ENCODE measurements around the gene COL4A2. TPM values are rescaled to one million over a fixed set of nuclear protein-coding genes. Genes with fewer than 3 reads are reported as not detected.

Gene COL4A2
- total RNA-seq, 2 experiments from 2014 or later = not detected

GRCh38 chr13:110290153-110290552 lies 16.9 kb upstream of the COL4A2 start:
- no peaks in the 10 kb centered on the region for H3K36me3 Mint-ChIP-seq
- DNase-seq = no peak
- H3K27me3 Mint-ChIP-seq = peaks cover 6% of the 10 kb centered on the region
- CTCF ChIA-PET = no interaction called here
- H3K27ac Mint-ChIP-seq = no peak overlapping the region
- no peak for ATAC-seq
- no peaks in the 10 kb centered on the region for H3K4me1 Mint-ChIP-seq
- H3K9me3 Mint-ChIP-seq (ENCODE audit: low read depth) = no peaks in the 10 kb centered on the region
- no peak overlapping the region for H3K4me3 Mint-ChIP-seq

GRCh38 chr13:110290826-110291225 lies 16.3 kb upstream of the COL4A2 start:
- no peak for ATAC-seq
- H3K27me3 Mint-ChIP-seq = peaks cover 9% of the 10 kb centered on the region
- H3K4me1 Mint-ChIP-seq = no peaks in the 10 kb centered on the region
- no peaks in the 10 kb centered on the region for H3K36me3 Mint-ChIP-seq
- CTCF ChIA-PET = no interaction called here
- DNase-seq = no peak
- H3K4me3 Mint-ChIP-seq = no peak overlapping the region
- H3K27ac Mint-ChIP-seq = no peak overlapping the region
- no peaks in the 10 kb centered on the region for H3K9me3 Mint-ChIP-seq (ENCODE audit: low read depth)

GRCh38 chr13:110291286-110291685 lies 15.8 kb upstream of the COL4A2 start:
- Mint-ChIP-seq H3K9me3 (ENCODE audit: low read depth) (no peaks in the 10 kb centered on the region), H3K36me3 (no peaks in the 10 kb centered on the region), H3K27ac (no peak overlapping the region), H3K4me3 (no peak overlapping the region), H3K27me3 (peaks cover 12% of the 10 kb centered on the region), H3K4me1 (no peaks in the 10 kb centered on the region)
- CTCF ChIA-PET = no interaction called here
- ATAC-seq (no peak), DNase-seq (no peak)

DNA sequence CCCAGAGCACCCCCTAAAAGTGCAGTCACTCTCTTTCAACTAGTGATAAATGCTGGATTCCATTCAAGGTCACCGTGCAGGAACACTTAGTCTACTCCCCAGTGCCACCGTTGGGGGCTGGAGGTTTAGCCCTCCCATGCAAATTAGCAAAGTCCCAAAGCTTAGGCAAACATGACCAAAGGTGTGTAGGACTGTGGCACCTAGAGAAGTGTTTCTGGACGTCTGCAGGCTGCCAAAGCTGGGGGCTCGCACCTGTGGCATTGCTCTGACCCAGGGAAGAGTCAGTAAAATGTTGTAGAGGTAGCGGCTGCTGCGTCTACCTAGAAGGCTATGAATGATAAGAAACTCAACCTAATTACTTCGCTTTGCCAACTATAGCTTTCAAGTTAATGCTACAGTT lies 14.0 kb upstream of the COL4A2 start:
- Mint-ChIP-seq H3K4me1 (no peaks in the 10 kb centered on the region), H3K36me3 (no peaks in the 10 kb centered on the region), H3K9me3 (ENCODE audit: low read depth) (no peaks in the 10 kb centered on the region), H3K27ac (no peak overlapping the region), H3K4me3 (no peak overlapping the region), H3K27me3 (peaks cover 23% of the 10 kb centered on the region)
- no peak for ATAC-seq
- no peak for DNase-seq
- CTCF ChIA-PET = no interaction called here

DNA sequence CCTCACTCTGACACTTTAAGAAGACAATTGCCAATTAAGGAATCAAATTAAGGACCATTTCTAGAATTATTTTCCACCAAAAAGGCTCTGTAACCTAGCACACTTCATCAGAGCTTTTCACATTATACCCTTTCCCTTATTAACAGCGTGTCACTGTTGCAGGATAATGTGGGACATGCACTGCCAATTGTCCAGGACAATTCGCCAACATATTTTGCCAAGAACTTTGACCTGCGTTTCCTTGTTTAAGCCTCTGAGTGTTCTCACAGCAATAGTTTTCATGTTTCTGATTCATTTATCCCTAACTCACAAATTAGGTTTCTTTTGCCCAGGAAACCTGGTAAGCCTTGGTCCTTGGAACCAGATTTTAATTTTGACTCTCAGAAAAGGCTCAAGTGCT lies 13.4 kb upstream of the COL4A2 start:
- ATAC-seq (no peak), DNase-seq (no peak)
- peaks cover 29% of the 10 kb centered on the region for H3K27me3 Mint-ChIP-seq
- H3K4me3 Mint-ChIP-seq = no peak overlapping the region
- H3K36me3 Mint-ChIP-seq = no peaks in the 10 kb centered on the region
- H3K4me1 Mint-ChIP-seq = peaks cover 1% of the 10 kb centered on the region
- no peak overlapping the region for H3K27ac Mint-ChIP-seq
- CTCF ChIA-PET = no interaction called here
- H3K9me3 Mint-ChIP-seq (ENCODE audit: low read depth) = no peaks in the 10 kb centered on the region

DNA sequence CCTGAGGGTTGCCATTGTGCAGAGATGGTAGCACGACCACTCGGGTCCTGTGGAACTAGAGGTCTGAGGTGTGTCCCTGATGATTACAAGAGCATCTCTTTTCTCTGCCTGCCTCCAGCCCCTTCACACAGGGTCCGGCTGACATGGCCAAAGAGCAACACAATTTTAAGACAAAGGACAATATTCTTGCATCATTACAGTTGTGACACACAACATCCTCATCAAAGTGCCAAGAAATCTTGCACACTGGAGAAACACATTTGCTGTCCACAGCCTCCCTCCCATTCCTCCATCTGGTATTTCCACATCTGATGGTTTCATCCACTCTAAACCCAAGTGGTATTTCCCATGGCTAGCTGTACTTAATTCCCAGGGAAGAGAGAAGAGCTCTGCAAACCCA lies 12.9 kb upstream of the COL4A2 start:
- CTCF ChIA-PET = no interaction called here
- no peak overlapping the region for H3K4me3 Mint-ChIP-seq
- peaks cover 33% of the 10 kb centered on the region for H3K27me3 Mint-ChIP-seq
- H3K9me3 Mint-ChIP-seq (ENCODE audit: low read depth) = no peaks in the 10 kb centered on the region
- no peak overlapping the region for H3K27ac Mint-ChIP-seq
- ATAC-seq (no peak), DNase-seq (no peak)
- peaks cover 4% of the 10 kb centered on the region for H3K4me1 Mint-ChIP-seq
- H3K36me3 Mint-ChIP-seq = no peaks in the 10 kb centered on the region

DNA sequence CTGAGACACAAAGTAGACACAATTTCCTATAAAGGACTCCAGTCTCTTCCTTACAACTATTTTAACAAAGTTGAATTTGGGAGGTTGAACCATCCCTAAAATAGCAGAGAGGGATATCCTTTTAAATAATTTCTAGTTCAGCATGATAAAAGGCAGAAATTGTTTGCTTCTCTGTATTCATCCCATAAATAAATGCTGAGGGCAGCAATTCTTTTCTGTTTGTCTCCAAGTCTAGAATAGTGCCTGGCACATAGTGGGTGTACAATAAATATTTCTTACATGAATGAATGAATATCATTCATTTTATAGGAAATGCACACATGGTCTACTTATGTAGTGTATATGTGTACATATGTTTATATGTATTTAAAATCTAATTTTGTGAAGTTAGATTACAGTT lies 12.5 kb upstream of the COL4A2 start:
- H3K4me3 Mint-ChIP-seq = no peak overlapping the region
- H3K9me3 Mint-ChIP-seq (ENCODE audit: low read depth) = no peaks in the 10 kb centered on the region
- peaks cover 37% of the 10 kb centered on the region for H3K27me3 Mint-ChIP-seq
- DNase-seq (no peak), ATAC-seq (no peak)
- CTCF ChIA-PET = no interaction called here
- no peaks in the 10 kb centered on the region for H3K36me3 Mint-ChIP-seq
- H3K27ac Mint-ChIP-seq = no peak overlapping the region
- peaks cover 4% of the 10 kb centered on the region for H3K4me1 Mint-ChIP-seq

DNA sequence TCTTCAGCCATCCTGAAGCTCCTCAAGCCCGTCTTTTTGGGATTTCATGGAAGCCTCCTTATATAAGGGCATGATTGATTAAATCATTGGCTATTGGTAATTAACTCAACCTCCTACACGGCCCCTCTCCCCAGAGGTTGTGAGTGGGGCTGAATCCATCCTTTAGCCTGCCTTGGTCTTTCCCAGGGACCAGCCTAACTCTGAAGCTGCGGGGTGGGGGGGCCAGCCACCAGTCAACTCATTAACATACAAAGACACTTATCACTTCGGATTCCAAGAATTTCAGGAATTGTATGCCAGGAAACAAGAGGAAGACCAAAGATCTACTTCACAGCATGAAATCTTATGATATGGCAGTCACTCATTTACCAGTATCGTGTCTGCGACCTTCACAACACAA lies 10.1 kb upstream of the COL4A2 start:
- Mint-ChIP-seq H3K4me1 (peaks cover 4% of the 10 kb centered on the region), H3K4me3 (no peak overlapping the region), H3K9me3 (ENCODE audit: low read depth) (no peaks in the 10 kb centered on the region), H3K27me3 (peaks cover 51% of the 10 kb centered on the region), H3K36me3 (no peaks in the 10 kb centered on the region), H3K27ac (no peak overlapping the region)
- DNase-seq = no peak
- CTCF ChIA-PET = no interaction called here
- ATAC-seq = no peak

DNA sequence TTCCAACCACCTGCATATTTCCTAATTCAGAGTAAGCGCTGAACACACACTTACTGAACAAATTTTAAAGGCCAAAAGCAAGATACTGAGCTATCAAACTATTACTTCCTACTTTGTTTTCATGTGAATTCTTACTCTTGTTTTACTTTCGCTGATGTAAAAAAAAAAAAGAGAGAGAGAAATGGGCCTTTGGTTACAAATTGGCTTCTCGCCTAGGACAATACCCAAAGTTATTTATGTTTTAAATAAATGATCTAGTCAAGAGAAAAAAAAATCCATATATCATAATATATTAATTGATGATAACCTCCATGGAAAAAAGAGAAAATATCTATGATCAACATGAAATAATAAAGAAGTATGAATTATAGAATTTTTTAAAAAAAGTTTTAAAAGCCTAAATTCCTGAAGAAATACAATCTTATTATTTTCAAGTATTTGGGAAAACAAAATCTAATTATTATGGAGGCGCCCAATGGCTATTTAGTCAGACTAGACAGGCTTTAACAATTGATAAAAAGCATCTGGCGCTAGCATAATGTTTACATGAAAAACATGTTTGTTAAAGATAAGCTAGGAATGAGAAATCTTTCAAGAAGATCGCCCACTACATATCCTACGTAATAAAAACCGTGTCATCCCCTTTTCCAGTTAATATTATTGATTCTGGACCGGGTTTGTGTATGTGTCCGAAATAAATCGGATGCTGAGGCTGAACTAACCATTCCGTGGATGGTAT lies 9.1 kb upstream of the COL4A2 start:
- CTCF ChIA-PET = no interaction called here
- Mint-ChIP-seq H3K27ac (no peak overlapping the region), H3K4me1 (peaks cover 4% of the 10 kb centered on the region), H3K9me3 (ENCODE audit: low read depth) (no peaks in the 10 kb centered on the region), H3K36me3 (no peaks in the 10 kb centered on the region), H3K27me3 (peaks cover 59% of the 10 kb centered on the region), H3K4me3 (no peak overlapping the region)
- DNase-seq (no peak), ATAC-seq (no peak)

GRCh38 chr13:110298505-110299282 lies 8.4 kb upstream of the COL4A2 start:
- CTCF ChIA-PET = no interaction called here
- Mint-ChIP-seq H3K4me3 (peak overlapping the region; percentile 18), H3K27me3 (peaks cover 67% of the 10 kb centered on the region), H3K4me1 (peaks cover 4% of the 10 kb centered on the region), H3K9me3 (ENCODE audit: low read depth) (no peaks in the 10 kb centered on the region), H3K36me3 (no peaks in the 10 kb centered on the region), H3K27ac (no peak overlapping the region)
- ATAC-seq = peak; percentile 20
- peak; percentile 42 for DNase-seq

- H3K27ac Mint-ChIP-seq = no peak overlapping the region
- H3K9me3 Mint-ChIP-seq (ENCODE audit: low read depth) = no peaks in the 10 kb centered on the region
- CTCF ChIA-PET = no interaction called here
- ATAC-seq = no peak
- peaks cover 4% of the 10 kb centered on the region for H3K4me1 Mint-ChIP-seq
- peaks cover 68% of the 10 kb centered on the region for H3K27me3 Mint-ChIP-seq
- no peak for DNase-seq
- H3K36me3 Mint-ChIP-seq = no peaks in the 10 kb centered on the region
- H3K4me3 Mint-ChIP-seq = no peak overlapping the region
Measured at GRCh38 chr13:110299283-110299840, 7.7 kb upstream of the COL4A2 start.

DNA sequence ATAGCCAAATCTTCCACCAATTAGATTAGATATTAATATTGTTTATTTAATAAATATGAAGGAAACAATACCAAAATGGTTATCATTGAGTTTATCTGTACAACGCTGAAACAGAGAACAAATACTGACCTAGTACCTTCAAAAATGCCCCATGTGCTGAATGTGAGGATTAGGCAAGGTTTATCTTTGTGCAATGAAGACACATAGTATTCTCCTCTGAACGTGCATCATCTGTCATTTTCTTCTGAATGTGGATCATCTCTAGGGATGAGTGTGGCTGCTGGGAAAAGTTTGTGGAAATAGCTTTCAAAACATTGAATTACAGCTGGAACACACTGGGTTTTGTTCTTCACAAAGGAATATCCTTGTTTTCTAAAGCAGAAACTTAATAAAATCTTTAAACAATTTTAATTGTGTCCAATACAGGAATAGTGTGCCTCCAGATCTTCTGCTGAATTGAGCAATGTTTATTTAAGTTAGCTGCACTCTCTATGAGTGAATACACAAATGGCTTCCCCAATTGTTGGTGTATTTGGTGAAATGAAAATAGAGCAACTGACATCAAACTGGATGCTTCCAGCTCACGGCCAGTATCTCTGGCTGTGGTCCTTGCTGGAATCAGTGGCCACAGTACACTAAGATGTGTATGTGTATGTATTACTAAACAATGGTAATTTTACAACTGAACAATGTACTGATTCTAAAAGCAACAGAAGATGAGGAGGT lies 6.8 kb upstream of the COL4A2 start:
- H3K4me1 Mint-ChIP-seq = peaks cover 4% of the 10 kb centered on the region
- no peak for DNase-seq
- H3K27me3 Mint-ChIP-seq = peaks cover 75% of the 10 kb centered on the region
- no peaks in the 10 kb centered on the region for H3K9me3 Mint-ChIP-seq (ENCODE audit: low read depth)
- no peak overlapping the region for H3K4me3 Mint-ChIP-seq
- no peaks in the 10 kb centered on the region for H3K36me3 Mint-ChIP-seq
- no peak for ATAC-seq
- CTCF ChIA-PET = no interaction called here
- H3K27ac Mint-ChIP-seq = no peak overlapping the region

DNA sequence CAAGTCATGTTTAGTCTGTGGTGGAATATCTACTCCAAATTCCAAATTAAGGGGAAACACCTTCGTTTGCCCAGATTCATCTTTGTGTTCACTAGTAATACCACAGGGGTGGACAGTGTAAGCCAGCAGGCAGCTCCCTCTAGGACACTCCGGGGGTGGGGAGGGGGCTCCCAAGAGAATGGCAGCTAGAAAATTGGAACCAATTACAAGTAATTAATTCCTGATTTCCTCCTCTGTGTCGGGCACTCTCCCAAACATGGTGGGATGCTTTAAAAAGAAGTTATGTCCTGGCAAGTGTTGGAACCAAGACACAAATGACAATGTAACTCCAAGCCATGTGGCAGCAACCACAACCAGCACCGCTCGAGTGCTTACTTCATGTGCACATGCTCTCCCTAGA lies 6.0 kb upstream of the COL4A2 start:
- no peak for ATAC-seq
- Mint-ChIP-seq H3K27ac (no peak overlapping the region), H3K4me3 (no peak overlapping the region), H3K36me3 (no peaks in the 10 kb centered on the region), H3K27me3 (peaks cover 77% of the 10 kb centered on the region), H3K9me3 (ENCODE audit: low read depth) (no peaks in the 10 kb centered on the region), H3K4me1 (peaks cover 4% of the 10 kb centered on the region)
- CTCF ChIA-PET = no interaction called here
- no peak for DNase-seq

Measured in activated CD8-positive, alpha-beta memory T cell treated with anti-CD3 and anti-CD28 coated beads, Interleukin-2, amount 10 ng/mL, durations not matched to agents 7 days and 5 days (primary cell).